ENCODE measurements around the gene GALNT2.

Gene GALNT2

DNA sequence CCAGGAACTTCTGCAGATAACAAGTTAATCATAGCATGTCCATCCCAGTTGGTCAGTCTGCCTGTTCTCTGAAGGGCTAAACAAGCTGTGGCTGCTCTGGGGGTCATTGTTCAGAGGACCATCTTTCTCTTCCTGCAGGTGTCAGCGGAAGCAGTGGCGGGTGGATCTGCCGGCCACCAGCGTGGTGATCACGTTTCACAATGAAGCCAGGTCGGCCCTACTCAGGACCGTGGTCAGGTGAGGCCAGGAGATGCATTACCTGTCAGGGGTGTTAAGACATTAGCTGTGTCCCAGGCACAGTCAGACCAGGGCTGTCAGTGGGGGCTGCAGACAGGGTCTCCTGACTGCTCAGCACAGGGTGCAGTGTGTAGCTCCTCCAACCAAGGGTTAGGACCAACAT lies 168.8 kb downstream of the GALNT2 start:
- DNase-seq (ENCODE audit: low read depth), result no peak

DNA sequence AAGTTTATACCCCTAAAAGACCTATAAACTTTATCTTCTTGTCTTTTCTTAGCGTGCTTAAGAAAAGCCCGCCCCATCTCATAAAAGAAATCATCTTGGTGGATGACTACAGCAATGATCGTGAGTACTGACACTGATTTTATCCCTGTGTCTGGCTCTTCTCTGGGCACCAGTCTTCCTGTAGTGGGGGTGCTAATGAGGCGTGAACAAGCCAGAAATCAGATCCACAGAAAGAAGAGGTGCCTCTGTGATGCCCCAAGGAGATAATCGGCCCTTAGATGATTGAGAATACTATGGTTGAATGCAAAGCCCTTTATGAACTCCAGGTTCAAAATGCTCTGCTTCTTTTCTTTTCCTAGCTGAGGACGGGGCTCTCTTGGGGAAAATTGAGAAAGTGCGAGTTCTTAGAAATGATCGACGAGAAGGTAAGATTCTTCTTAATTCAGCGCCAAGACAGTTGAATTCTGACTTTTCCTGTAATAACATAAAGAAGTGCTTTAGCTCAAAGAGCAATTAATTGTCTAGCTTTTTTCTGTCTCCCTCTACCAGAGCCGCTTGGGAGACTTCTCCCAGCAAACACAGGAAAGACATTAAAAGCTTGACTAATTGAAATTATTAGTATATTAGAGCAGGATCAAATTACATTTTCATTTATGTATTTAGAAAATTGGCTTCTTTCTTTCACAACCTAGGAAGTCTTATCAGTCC lies 169.4 kb downstream of the GALNT2 start:
- no peak for DNase-seq (ENCODE audit: low read depth)

DNA sequence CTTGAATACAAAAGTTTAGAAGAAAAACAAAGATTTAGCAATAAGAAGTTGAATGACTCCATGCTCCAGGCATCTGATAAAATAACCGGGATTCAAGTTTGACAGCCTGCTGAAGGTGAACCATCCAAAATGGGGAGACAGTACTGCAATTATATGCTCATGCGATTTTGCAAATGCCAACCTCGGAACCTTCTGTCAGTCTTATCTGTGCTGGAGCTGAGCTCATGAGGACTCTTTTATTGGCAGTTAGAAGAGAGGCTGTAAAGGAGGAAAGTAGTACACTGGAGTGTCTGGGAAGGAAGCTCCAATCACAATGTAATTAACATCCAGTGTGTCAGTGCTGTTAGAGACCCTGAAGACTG lies 170.0 kb downstream of the GALNT2 start:
- DNase-seq (ENCODE audit: low read depth), result no peak

DNA sequence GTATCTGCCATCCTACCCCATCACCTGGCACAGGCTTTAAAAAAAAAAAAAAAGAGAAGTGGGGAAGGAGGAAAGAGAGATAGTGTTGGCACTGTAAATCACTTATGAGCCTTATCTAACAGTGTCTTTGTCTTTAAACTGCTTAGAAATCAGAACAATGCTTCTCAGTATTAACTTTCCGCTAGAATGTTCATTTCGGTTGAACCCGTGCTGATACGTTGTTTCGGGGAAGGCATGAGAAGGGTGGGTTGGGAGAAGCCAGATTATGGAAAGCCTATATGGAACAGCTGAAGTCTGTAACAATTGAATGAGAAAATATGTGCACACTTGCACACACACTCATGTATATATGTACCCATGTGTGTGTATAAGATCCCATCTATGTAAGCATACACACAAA lies 170.8 kb downstream of the GALNT2 start:
- DNase-seq (ENCODE audit: low read depth), result no peak

DNA sequence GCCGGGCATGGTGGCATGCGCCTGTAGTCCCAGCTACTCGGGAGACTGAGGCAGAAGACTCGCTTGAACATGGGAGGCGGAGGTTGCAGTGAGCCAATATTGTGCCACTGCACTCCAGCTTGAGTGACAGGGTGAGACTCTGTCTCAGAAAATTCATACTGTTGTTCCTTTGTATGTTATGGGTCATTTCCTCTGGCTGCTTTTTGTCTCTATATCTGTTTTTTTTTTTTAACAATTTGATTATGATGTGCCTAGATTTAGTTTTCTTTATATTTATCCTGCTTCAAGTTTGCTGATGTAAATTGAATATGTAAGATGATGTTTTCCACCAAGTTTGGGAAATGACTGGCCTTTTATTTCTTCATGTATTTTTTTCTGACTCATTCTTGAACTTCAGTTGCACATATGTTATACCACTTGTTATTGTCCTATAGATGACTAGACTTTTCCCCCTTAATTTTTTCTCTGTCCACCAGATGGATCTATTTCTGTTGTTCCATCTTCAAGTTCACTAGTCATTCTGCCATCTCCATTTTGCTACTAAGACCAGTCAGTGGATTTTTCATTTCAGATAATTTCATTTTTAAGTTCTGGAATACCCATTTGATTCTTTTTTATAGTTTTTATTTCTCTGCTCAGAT lies 173.5 kb downstream of the GALNT2 start:
- no peak for DNase-seq (ENCODE audit: low read depth)

DNA sequence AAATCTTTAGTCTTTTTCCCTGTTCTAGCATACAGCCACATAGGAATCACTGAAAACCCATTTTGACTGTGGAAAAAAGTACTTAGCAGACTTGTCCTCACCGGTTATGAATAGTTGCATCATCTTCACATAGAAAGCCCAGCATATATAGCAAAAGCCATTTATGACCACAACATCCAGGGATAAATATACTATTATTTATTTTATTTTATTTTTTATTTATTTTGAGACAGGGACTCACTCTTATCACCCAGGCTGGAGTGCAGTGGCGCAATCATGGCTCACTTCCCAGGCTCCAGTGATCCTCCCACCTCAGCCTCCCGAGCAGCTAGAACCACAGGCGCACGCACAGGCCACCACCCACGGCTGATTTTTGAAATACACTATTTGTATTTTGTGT lies 175.3 kb downstream of the GALNT2 start:
- no peak for DNase-seq (ENCODE audit: low read depth)

DNA sequence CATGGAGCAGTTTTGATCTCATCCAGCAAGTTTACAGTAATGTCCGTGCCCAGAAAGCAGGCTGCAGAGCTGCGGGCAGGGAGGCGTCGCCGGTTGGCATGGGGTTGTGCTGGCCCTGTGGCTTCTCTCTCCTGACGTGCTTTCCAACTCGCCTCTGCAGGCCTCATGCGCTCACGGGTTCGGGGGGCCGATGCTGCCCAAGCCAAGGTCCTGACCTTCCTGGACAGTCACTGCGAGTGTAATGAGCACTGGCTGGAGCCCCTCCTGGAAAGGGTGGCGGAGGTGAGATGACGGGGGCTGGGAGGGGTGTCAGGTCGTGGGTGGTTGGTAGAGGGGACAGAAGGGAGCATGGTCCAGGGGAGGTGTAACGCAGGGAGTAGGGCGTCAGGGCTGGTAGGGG lies 176.1 kb downstream of the GALNT2 start:
- DNase-seq (ENCODE audit: low read depth), result no peak

DNA sequence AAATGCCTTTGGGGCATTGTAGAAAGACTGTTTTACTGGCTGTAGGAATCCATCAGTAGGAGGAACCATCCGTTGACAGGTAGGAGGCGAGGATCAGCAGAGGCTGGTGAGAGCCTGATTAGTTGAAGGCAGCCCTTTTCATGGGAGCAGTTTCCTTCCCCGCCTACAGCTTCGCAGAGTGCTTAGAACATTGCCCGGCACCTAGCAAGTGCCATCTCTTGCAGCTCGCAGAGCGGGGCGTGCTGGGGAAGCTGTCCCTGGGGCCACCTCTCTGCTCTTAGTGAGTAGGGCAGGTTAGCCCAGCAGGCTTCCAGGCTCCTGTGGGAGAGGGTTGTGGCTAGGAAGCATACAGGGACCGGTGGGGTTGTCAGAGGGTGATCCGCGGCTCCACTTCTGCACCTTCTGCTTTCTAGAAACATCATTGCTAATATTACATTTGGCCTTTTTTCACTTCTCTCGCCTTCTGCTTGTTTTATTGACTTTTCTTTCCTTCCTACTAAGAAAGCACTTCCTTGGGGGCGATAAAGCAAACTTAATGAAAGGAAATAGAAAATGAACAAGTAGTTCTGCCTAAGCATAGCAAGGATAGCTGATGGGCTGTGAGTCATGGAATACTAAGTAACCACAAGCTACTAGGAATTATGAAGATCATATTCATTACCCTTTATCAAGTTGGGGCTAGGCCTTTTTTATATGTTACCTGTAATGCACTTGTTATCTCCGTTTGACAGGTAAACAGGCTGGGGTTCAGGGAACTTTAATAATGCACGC lies 176.7 kb downstream of the GALNT2 start:
- no peak for DNase-seq (ENCODE audit: low read depth)

DNA sequence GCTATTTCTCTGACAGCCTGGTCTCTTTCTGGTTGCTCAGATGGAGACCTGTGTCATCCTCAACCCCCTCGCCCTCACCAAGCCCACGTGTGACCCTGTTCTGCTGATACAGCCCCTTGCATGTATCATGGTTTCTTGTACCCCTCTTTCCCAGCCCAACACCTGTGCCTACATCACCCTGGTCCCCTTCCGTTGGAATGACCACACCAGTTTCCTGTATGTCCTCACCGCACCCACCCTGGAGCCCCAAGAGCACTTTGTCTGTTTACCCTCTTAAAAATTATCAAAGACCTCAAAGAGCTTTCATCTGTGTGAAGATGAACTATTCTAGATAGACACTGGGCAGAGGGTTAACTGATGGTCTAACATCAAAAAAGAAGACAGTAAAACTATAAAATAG lies 179.5 kb downstream of the GALNT2 start:
- no peak for DNase-seq (ENCODE audit: low read depth)

DNA sequence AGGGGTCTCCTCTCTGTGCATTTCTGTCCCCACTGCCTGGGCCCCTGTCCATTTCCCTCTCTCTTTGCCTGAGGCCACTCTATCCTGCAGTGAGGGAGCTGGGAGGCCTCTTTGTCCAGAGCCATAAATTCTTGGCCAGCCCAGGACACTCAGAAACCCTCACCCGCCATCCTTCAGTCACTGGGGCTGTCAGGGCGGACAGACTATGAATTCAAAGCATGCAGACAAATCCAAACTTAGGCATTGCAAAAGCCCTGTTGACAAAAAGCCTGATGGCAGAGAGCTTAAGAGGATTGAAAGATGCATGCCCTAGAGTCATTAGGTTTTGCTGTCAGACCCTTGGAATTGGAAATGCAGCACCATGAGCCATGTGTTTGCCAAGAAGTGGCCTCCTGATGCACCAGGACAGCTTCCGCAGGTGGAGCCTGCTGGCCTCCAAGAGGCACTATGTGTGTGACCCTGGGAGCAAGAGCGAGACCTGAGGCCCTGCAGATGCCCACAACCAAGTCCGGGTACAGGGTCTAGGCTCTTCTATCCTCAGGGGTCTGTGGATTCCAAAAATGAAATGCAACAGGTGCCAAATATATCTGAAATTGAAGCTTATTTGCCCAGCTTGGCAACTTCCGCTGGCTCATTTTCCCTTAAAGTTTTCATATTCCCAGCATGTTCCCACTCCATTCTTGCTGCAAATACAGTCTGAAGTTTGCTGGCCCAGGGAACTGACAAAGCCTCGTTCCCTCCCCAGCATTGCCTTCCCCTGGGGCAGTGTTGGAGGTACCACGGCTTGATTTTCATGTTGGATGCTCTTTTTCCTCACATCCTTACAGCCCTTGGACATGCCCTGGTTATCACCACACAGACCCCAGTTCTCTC lies 181.2 kb downstream of the GALNT2 start:
- DNase-seq (ENCODE audit: low read depth), result no peak

DNA sequence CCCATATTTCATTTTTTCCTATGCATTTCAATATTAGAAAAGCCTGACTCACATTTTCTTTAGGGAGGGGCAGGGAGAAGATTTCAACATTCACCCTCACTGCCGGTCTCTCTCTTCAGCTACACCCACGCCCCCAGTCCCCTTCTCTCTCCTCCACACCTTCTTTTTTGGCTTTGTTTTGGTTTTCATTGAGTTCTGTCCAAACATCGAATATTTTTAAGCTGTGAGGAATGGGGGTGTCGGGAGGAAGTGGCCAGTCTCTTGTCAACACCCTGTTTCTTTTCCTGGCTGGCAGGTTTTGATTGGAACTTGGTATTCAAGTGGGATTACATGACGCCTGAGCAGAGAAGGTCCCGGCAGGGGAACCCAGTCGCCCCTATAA lies 181.8 kb downstream of the GALNT2 start:
- no peak for DNase-seq (ENCODE audit: low read depth)

DNA sequence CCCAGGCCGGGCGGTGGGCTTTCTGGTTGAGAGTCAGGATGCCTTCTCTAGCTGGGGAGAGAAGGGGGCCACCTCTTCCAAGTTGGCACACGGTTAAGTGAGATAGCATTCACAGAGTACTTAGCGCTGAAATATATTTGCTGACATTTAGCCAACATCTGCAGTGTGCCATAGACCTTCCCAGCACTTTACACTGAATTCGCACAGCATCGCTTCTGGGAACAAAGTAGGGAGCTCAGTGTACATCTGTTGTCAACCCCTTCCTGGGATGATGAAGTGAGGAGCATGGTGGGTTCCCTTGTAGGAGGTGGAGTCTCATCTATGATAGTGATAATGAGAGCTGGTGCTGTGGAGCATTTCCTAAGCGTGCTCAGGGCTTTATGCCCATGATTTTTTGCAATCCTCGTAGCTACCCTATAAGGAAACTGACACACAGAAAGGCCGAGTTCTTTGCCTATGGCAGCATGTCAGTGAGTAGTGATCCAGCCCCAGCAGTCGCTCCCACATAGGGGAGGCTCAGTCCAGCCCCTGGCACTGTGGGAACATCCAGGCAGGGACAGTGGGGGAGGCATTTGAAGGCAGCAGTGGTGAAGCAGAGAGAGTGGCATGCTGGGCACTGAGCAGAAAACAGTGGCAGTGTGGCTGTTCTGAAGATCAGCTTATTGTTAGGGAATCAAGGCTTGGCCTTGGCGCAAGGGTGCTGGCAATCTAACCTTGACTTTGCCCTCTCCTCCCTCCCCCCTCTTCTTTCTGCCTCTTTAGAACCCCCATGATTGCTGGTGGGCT lies 182.8 kb downstream of the GALNT2 start:
- no peak for DNase-seq (ENCODE audit: low read depth)

DNA sequence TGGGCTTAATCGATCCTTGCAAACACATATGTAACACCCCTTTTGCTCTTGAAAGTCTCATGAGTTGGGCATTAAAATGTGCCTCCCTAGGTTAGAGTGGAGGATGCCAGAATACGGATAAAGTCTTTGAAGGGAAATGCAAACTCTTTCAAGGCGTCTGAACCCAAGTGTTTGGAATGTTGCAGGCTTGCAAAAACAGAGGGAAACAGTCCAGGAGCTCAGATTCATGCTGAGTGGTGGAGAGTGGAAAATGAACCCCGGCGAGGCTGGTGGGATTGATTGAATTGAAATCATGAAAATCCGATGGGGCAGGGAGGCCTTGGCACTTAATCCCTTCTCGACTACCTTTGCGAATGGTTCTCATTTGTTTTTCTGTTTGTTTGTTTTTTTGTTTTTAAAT lies 183.6 kb downstream of the GALNT2 start:
- DNase-seq (ENCODE audit: low read depth), result no peak

DNA sequence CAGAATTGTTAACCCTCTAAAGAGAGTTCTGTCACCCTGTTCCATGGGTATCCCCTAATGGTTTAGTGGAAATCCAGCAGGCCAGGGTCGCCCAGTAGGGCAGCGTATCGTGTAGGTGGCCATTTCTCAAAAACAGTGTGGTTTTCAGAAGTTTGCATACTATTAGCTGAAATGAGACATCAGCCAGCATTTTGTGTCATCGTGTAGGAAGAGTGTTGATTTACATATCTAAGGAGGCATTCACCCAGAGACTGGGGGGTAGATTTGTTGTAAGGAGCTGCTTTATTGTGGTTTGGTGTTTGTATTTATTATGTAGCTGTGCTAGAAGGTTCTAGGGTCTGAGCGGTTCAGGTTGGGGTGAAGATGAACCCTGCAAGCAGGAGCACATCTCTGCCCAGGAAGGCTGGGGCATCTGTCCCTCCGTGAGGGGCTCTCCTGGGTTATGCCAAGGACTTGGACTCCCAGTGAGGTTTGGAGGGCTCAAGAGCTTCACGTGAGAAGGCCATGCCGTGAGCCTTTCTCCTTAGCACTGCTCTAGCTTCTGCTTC lies 184.7 kb downstream of the GALNT2 start:
- no peak for DNase-seq (ENCODE audit: low read depth)

DNA sequence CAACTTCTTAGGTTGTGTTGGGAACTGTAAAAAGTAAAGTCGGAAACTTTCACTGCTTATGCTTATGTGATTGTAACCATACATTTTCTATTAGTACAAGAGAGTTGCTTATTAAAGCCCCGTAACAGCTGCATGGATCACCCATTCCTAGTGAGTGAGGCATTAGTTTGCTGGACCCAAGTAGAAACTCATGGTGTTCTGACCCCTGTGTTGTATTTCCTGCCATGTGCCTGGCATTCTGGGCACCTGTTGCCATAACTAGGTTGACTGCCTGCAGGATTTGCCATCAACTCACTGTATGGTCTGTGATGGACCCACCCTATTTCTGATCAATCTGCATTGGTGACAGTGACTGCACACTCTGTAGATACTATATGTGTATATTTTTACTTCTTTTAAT lies 186.1 kb downstream of the GALNT2 start:
- no peak for DNase-seq (ENCODE audit: low read depth)

DNA sequence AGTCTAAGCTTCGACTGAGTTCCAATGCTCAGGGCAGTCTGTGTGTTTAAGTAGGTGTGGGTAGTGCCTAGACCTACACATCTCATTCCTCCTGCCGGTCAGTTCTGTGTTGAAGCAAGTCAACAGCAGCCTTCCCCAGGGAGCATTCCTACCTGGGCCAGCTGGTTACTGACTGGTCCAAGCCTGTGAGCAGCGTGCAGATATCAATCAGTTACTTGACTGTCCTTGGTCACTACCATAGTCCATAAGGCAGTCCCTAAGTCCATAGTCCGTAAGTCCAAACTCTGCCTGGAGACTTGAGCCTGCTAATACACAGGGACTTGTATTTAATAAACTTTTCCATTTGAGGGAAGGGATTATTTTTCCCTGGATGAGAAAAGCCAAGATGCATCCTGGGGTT lies 187.2 kb downstream of the GALNT2 start:
- no peak for DNase-seq (ENCODE audit: low read depth)

DNA sequence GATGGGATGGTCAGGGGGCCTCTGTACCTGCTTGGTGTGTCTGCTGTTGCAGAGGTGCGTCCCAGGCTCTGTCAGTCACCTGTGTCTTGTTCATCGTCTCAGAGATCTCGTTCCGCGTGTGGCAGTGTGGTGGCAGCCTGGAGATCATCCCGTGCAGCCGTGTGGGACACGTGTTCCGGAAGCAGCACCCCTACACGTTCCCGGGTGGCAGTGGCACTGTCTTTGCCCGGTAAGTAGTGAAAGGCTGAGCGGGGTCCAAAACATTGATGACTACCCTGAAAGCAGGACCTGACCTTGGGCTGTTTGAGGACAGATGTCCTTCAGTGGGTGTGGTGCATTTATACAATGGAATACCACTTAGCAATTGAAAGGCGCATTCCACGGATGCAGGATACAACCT lies 188.1 kb downstream of the GALNT2 start:
- DNase-seq (ENCODE audit: low read depth), result no peak

DNA sequence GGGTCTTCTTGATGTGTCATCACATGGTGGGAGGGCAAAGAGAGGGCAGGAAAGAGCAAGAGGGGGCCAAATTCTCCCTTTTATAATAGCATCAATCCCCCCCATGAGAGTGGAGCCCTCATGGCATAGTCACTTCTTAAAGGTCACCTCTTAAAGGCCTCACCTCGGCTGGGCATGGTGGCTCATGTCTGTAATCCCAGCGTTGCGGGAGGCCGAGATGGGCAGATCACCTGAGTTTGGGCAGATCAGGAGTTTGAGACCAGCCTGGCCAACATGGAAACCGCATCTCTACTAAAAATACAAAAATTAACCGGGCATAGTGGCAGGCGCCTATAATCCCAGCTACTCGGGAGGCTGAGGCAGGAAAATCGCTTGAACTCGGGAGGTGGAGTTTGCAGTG lies 189.0 kb downstream of the GALNT2 start:
- DNase-seq (ENCODE audit: low read depth), result no peak

DNA sequence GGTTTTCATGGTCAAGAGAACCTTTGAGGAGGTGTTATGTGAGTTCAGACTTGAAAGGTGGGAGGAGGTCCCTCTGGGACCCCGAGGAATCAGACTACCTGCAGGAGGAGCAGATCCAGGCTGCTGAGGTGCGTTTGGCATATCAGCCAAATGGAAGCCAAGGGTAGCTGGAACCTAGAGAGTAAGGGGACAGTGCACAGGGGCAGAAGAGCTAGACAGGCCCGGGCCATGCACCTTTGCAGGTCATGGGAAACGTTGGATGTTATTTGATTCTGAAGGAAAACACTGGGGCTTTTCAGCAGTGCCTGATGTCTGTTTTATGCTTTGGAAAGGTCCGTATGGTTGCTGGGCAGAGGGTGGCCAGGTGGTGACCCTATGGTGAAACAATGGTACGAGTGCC lies 189.9 kb downstream of the GALNT2 start:
- DNase-seq (ENCODE audit: low read depth), result no peak

DNA sequence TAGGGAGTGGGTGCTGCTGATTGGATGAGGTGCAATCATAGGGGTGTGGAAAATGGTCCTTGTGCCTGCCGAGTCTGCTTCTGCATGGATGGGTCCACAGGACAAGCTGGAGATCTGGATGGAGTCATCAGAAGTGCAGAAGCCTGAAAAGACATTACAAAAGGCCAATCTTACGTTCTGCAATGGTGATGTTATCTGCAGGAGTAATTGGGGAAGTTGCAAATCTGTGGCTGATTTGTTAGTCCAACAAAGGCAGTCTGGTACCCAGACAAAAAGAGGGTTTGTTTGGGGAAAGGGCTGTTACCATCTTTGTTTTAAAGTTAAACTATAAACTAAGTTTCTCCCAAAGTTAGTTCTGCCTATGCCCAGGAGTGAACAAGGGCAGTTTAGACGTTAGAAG lies 192.6 kb downstream of the GALNT2 start:
- DNase-seq (ENCODE audit: low read depth), result no peak

DNA sequence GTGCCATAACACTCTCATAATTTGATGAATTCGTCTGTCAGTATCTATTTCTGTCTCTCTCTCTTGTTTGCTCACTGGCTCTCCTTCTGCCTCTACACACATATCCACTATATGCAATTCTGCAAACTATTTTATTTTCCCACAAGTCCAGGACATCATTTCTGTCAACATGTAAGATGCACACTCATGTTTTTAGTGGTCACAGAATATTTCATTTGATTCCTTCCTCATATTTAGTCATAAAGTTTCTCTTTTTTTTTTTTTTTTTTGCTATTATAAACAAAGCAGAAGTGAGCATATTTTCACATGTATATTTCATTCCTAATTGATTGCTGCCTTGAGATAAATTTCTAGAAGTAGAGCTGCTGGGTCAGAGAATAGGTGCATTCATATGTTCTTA lies 193.8 kb downstream of the GALNT2 start:
- DNase-seq (ENCODE audit: low read depth), result no peak

Data from T follicular helper cell (primary cell).